Measurements from ENCODE around the gene GNAT3.

Gene GNAT3

GRCh38 chr7:80414331-80414730, 97.5 kb downstream of the GNAT3 start:
- DNase-seq, result no peak

- DNase-seq, result no peak
These were observed 98.4 kb downstream of the GNAT3 start for GRCh38 chr7:80413383-80413945.

- DNase-seq, result no peak
These were observed 99.0 kb downstream of the GNAT3 start for GRCh38 chr7:80412842-80413241.

- no peak for DNase-seq
These were observed 100.2 kb downstream of the GNAT3 start for GRCh38 chr7:80411621-80412020.

- DNase-seq, result no peak
These were observed 101.8 kb downstream of the GNAT3 start for GRCh38 chr7:80410081-80410480.
